HG03025 (cell line): ENCODE results near the gene AEBP2.
A peak's percentile ranks its signal among the peaks of the same experiment; 100 is the strongest.
"Not testable (repeated sequence)": the region's sequence is repeated elsewhere in the genome, so short reads cannot be mapped to it uniquely, and the experiment has no call there.

Experiments used
- ATAC-seq: cut with Tn5 transposase; IDR thresholded peaks from one replicate; pipeline ENCODE4 v1.9.1; 2021; ENCODE audit warnings: mild to moderate bottlenecking, moderate library complexity; ENCODE audit not compliant: unreplicated experiment, low FRiP score

Gene AEBP2

DNA sequence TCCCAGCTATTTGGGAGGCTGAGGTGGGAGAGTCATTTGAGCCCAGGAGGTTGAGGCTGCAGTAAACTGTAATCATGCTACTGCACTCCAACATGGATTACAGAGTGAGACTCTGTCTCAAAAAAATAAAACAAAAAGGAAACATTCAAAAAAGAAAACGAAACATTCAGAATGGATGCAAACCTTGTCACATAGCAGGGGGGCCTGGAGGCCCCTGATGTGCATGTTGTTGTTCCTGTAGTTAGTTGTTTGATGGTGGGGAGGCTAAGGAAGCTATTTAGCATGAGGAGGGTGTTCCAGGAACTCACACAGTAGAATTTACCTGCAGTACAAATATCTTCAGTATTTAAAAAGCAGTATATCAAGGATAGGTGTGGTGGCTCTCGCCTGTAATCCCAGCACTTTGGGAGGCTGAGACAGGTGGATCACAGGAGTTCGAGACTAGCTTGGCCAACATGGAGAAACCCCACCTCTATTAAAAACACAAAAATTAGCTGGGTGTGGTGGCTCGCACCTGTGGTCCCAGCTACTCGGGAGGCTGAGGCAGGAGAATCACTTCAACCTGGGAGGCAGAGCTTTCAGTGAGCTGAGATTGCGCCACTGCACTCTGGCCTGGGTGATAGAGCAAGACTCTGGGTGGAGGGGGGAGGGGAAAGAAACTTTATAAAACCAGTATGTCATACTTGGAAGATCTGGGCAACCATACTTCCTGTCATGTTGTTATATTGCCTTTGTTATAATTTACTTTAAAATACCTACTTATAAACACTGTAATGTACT, 17.6 kb upstream of the AEBP2 start:
- no peak for ATAC-seq

DNA sequence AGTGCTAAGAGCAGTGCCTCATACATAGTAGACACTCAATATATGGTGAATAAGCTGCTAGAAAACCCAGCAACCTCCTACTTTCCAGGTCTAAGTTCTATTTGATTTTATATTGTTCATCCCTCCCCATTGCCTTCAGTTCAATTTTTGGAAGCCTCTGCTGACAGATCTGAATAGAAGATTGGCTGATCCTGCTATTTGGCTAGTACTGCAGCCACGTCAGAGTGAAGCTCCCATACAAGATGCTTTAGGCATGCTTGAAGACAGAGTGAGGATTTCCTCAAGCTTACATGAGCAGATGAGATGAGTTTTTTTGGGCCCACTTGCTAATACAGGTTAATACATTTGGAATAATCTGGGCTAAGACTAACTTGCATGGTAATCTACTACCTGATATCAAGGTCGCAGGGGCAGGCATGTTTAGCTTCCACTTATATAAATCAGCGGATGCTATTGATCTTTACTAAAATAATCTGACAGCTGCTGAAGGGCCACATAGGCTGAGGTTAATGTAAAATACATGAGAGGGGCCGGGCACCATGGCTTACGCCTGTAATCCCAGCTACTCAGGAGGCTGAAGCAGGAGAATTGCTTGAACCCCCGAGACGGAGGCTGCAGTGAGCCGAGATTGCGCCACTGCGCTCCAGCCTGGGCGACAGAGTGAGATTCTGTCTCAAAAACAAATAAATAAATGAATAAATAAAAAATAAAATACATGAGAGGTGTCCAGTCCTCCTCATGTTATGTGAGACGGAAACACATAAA, 15.9 kb upstream of the AEBP2 start:
- ATAC-seq = no peak

DNA sequence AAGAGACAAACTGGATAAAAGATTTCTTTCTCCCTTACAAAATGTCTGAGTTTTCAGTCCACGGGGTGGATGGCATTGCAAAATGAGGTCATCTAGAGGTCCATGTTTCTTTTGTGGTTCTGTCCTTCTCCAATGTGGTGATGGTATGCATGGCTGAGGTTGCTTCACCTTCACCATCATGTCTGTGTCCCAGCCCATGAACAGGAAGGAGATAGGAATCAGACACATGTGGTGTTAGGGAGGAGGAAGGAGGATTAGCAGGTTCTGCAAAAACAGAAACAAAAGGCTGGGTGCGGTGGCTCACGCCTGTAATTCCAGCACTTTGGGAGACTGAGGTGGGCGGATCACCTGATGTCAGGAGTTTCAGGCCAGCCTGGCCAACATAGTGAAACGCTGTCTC, 11.0 kb upstream of the AEBP2 start:
- ATAC-seq = no peak

DNA sequence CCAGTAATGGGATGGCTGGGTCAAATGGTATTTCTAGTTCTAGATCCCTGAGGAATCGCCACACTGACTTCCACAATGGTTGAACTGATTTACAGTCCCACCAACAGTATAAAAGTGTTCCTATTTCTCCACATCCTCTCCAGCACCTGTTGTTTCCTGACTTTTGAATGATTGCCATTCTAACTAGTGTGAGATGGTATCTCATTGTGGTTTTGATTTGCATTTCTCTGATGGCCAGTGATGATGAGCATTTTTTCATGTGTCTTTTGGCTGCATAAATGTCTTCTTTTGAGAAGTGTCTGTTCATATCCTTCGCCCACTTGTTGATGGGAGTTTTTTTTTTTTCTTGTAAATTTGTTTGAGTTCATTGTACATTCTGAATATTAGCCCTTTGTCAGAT, 9.8 kb upstream of the AEBP2 start:
- ATAC-seq = not testable (repeated sequence)

DNA sequence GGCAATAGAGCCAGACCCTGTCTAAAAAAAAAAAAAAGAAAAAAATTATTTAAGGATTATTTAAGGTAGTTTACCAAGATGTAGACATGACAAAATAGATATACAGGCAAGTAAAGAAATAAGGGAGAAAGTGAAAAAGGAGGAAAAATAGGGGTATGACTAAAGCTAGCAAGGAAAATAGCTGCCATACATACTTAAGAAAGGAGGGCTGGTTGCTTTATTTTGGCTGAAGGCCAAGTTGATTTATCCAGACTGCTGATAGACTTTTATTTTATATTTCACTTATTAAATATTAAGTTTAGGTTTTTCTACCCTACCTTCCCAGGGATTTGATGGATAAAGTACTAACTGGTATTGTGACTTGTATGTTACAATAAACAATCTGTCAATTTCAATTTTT, 8.3 kb upstream of the AEBP2 start:
- no peak for ATAC-seq

DNA sequence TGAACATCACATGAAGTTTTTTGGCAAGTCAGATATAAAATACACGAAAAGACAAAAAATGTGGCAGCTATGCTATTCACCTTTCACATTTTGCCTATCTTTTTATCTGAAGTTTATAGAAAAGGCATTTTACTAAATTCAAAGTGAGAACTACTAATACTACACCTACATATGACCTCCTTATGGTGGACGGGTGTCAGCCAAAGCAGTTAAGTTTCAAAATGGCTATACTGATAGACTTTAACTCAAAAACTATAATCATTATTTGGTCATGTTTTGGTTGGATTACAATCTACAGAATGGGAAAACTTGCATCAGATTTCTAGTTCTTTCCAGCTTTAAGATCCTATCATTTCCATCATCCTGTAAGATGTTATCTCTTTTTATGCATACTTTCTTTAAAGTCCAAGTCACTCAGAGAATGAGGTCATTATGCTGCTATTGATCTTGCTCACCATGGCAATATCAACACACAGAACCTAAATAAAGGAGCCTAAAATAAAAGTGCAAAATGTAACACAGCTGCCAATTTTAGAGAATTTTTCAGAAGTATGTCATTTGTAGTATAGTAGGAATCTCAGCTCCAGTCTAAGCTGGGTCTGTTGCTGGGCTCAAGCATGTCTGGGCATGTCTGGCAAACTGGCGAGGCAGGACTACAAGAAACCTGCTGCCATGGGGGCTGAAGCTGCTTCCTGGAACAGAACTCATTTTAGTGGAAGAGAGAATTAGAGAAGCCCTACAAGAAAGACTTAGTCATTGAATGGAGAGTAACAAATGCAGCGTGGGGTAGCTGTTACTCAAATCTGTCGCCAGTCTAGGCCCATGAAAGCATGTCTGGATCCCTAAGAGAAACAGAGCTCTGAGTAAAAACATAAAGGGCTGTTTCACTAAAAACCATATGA, 7.6 kb upstream of the AEBP2 start:
- peak; percentile 58 for ATAC-seq

DNA sequence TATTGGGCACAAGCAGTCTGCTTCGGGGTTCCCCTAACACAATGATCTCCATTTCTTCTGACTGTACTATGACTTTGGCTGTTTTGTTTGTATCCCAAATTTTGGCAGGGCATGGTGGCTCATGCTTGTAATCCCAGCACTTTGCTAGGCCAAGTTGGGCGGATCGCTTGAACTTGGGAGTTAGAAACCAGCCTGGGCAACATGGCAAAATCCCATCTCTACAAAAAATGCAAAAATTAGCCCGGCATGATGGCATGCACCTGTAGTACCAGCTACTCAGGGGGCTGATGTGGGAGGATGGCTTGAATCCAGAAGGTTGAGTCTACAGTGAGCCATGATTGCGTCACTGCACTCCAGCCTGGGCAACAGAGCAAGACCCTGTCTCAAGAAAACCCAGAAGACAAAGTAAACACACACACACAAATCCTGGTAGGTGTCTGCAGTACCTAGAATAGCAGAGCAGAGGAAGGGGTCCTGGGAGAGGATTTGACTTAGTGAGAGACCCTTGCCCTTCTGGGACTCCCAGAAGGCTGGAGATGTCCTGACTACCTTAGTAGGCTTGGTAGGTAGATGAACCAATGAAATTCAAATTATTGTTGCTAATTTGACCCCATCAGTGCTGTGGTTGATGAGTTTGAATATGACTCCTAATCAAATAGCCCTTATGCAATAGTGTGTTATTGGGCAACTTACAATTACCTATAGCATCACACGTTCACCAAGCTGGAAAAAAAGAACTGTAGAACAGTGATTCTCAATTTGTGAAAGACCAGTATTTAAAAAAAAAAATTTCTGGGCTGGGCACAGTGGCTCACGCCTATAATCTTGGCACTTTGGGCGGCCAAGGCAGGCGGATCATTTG, 6.8 kb upstream of the AEBP2 start:
- ATAC-seq = no peak

DNA sequence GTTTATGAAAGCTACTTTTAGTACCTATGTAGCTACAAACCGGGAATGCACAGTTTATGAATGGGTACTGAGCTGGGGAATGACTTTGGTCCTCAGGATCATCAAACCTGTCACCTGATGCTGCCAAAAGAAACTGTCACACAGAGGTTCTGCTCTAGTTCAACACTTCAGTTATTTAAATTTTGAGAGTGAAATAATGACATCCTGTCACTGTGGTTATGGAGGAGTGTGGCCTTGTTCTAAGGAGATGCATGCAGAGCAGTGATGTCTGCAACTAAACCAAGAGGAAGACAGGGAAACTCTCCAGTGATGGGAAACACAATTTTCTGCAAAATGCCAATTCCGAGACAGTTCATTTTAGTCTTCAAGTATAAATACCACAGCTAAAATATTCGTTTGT, 4.8 kb upstream of the AEBP2 start:
- ATAC-seq = no peak

DNA sequence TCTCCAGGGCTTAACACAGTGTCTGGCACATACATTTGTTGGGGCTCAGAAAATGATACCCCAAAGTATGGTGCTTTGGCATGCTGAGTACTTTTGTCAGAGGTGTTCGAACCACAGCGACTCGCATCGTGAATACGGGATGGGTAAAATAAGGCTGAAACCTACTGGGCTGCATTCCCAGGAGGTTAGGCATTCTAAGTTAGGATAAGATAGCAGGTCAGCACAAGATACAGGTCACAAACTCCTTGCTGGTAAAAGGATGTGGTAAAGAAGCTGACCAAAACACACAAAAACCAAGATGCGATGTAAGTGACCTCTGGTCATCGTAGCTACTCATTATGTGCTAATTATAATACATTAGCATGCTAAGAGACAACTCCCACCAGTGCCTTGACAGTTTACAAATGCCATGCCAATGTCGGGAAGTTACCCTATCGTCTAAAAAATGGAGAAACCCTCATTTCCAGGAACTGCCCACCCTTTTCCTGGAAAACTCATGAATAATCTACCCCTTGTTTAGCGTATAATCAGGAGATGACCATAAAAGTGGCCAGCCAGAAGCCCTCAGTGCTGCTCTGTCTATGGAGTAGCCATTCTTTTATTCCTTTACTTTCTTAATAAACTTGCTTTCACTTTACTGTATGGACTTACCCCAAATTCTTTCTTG, 3.3 kb upstream of the AEBP2 start:
- no peak for ATAC-seq

DNA sequence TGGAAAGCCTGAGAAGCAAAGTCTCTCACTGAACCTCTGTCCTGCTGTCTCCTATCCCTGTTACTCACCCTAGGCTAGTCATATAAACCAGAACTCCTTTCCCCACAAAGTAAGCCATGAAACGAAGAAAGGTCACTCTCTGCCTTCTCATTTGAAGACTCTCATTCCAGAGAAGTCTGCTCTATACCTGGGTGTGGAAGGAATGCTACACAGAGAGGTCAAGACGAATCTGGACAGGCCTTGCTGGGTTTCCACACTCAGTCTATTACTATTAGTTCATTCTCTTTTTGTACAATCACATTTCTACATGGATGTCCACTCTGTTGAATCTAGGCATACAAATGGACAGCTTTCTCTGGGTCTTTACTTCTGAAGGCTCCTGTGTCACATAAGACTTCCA, 2.4 kb upstream of the AEBP2 start:
- ATAC-seq = no peak

DNA sequence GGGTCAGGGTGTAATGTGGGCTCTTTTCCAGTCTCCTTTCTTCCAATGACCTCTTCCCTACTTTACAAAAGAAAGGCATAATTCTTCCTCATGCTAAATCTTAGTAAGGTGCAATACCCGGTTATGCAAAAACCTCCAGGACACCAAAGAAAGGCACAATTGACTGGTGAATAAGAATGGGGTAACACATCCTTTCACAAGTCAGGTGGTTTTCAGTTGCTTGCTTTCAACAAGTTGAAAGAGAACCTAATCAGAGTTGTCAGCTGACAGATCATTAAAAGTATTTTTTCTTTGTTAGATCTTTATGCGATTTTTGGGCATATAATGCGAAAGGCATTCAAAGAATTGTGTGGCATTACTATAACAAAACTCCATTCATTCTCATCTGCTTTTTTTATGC, 1.3 kb upstream of the AEBP2 start:
- no peak for ATAC-seq

DNA sequence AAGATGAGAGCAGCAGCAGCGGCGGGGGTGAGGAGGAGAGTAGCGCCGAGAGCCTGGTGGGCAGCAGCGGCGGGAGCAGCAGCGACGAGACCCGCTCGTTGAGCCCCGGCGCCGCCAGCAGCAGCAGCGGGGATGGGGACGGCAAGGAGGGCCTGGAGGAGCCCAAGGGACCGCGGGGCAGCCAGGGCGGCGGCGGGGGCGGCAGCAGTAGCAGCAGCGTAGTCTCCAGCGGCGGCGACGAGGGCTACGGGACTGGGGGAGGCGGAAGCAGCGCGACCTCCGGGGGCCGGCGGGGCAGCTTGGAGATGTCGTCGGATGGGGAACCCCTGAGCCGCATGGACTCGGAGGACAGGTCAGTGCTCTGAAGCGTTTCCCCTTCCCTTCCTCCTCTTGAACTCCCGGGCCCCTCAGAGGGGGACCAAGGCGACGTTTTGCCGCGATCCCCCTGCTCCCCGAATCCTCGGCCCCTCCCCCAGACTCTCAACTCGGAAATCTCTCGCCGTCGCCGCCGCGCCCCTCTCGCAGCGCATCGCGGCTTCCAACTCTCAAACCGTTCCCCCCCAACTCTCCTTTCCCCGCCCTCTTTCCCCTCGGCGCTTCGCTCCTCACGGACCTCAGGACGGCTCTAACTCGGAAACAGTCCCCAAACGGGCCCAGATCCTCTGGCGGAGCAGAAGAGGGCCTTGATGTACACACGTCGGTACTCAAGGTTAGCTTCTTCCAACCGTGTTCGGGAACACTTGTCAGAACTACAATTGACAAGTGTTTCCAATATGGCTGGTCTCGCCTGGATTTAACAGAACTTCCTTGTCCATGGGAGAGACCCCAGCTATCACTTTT, 947 bp downstream of the AEBP2 start:
- peak; percentile 29 for ATAC-seq

DNA sequence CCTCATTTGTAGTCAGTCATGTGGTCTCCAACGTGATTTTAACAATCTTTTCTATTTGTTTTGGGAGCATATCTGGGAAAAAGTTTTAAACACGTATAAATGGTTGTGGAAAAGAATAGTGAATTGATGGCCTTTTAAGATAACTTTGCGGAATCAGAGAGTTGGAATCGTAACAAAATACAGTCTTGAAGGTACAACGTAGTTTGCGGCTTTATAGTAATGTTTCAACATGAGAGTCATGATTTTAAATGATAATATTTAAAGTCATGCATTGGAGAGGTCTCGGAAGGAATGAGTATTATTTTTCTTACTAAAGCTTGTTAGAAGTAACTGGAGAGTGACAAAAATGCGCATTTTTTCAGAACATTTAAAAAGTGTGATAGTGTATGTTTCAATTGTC, 1.6 kb downstream of the AEBP2 start:
- no peak for ATAC-seq

DNA sequence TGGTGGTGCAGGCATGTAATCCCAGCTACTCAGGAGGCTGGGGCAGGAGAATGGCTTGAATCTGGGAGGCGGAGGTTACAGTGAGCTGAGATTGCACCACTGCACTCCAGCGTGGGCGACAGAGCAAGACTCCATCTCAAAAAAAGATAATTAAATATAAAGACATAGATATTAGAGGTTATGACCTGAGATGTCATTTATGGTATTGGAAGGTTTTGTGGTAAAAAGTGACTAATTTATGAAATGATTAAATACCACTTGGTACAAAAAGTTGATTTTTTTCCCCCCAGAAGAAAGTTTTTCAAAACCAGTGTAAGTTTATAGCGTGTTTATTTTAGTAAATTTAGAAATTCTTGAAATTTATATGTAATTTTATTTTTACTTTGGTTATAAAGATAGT, 4.3 kb downstream of the AEBP2 start:
- ATAC-seq = no peak

DNA sequence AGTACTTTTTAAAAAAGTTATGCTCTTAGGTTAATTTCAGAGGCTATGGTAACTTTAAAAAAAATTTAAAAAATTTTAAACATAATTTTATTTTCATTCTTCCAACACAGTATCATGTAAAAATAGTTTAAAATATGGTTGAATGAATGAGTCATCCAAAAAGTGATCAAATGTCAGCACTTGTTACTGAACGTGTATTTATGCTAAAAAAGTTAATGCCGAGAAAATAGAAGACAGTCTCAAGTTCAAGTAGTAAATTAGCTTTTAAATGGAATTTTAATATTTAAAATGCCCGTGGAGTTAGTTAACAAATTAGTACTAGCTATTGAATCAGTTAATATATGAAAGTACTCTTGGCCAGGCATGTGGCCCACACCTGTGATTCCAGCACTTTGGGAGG, 4.8 kb downstream of the AEBP2 start:
- ATAC-seq = no peak

DNA sequence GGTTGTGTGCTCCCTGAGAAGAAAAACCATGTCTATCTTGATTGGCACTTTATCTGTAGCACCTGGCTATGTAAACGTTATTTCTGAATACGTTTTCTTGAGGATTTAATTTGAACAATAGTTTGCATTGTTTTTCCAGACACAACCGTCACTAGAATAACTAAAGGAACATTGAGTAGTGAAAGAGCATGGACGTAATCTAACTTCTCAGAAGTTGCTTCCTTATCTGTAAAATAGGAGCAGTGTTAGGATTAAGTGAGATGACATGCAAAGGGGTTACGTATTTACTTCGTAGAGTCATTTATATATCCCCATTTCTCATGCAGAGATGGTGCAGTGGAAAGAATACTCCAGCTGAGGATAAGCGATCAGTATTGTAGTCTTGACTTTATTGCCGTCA, 8.1 kb downstream of the AEBP2 start:
- ATAC-seq = no peak

DNA sequence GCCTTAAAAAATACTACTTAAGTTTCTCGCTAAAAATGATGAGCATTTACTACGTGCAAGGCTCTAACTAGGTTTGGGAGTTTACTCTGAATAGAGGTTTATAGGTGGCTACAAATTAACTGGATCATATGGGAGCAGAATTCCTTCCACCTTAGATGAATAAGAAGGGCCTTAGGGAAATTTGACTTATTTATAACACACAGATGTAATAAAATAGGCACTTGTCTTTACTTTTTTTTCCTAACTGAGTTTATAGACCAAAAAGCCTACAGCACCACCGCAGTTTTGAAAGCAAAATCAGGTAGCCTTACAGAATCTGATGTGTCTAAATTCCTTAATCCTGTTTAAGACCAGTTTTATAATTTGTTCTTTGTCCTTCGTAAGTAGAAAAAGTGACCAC, 10.5 kb downstream of the AEBP2 start:
- no peak for ATAC-seq

DNA sequence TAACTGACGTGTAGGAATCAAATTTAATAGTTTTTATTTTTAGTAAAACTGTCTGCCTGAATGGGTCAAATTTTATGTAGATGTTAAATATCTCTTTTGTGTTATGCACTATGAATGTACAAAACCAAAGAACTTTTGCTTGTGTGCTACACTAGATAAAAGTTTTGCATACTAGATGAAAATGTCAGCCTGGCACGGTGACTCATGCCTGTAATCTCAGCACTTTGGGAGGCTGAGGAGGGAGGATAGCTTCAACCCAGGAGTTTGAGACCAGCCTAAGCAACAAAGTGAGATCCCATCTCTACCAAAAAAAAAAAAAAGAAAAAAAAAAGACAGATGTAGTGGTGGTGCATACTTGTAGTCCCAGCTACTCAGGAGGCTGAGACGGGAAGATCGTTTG, 11.1 kb downstream of the AEBP2 start:
- ATAC-seq = no peak

DNA sequence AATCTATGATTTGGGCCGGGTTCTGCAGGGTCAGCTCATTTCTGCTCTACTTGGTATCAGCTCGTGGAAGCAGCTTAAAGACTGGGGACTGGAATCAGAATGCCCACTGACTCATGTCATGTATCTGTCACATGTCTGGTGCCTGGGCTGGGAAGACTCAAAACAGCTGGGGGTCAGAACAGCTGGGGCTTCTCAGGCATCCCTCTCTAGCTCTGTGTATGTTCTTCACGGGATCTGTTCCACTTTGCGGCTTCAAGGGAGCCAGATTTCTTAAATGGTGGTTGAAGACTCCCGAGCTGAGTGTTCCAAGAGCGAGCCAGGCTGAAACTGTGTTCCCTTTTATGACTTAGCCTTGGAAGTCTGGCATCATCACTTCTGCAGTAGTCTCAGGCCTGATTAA, 11.9 kb downstream of the AEBP2 start:
- no peak for ATAC-seq
